ENCODE data around the gene CASZ1.

Gene CASZ1

DNA sequence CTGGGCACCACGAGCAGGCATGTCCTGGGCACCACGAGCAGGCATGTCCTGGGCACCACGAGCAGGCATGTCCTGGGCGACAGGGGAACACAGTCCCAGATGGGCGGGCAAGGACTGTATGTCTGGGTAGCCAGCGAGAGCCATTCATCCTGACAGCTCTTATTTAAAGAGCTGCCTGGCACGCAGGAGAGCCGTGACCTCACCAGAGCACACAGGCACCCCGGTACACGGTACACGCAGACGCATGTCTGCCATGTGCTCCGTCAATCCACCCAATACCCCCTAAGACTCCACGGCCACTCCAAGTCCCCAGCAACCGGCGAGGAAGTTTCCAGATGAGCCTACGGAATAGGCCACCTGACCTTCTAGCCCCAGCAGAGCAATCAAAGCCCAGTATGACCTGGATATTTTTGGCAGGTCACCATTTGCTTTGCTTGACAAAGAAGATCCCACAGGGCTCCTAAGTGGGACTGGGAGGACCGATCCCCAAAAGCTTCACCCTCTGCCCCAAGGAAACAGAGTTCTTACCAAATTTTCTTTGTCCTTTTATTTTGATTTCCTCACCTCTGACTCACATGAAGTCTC is 51.7 kb downstream of the CASZ1 start:
- DNase-seq: no peak

DNA sequence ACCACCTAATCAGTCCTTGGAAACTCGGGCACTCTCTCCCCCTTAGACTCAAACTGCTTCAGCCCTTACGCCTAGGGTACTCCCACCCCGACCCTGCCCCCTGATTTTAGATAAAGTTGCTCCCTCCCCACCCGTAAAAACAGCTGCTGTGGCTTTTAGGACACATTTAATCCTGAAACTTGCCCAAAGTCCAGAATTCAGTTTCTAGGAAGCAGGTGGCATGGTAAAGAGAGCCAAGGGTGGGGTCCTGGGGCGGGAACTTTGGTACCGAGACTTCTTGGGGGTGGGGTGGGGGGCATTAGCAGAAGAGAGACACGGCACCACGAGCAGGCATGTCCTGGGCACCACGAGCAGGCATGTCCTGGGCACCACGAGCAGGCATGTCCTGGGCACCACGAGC is 52.4 kb downstream of the CASZ1 start:
- no peak for DNase-seq

GRCh38 chr1:10741696-10742095 is 54.8 kb downstream of the CASZ1 start:
- no peak for DNase-seq

DNA sequence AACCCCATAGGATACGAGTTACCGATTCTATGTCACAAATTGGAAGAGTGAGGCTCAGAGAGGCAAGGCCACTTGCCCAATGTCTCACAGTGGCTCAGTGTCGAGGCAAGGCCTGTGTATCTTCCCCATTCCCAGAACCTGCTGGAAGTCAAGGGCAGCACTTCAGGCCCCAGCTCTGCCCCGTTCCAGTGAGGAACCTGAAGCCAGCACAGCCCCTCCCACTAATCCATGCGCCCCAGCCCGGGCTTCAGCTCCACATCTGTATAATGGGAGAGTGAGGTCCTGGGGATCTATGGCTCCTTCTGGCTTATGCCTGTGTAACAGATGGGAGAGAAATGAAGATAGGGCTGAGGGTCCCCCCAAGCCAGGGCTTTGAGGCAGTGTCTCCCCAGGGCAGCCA is 56.3 kb downstream of the CASZ1 start:
- no peak for DNase-seq

DNA sequence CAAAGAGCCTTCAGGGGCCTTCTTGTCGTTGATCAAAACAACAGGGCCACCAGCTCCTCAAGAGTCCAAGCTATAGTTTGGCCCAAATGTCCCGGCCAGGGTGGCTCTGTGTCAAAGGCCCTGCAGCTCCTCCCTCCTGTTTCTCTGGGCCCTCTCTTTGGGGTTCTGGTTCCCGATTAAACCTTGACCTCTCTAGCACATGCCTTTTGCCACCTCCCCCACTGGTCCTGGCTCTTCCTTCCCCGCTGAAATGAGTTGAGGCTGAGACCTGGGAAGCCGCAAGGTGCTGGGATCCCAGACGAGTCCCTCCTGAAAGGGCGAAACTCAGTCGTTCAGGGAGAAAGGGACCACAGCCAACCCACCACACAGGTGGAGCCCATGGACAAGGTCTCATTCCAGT is 56.9 kb downstream of the CASZ1 start:
- DNase-seq: no peak

- no peak for DNase-seq
Observed at GRCh38 chr1:10738061-10739058, 58.1 kb downstream of the CASZ1 start.

DNA sequence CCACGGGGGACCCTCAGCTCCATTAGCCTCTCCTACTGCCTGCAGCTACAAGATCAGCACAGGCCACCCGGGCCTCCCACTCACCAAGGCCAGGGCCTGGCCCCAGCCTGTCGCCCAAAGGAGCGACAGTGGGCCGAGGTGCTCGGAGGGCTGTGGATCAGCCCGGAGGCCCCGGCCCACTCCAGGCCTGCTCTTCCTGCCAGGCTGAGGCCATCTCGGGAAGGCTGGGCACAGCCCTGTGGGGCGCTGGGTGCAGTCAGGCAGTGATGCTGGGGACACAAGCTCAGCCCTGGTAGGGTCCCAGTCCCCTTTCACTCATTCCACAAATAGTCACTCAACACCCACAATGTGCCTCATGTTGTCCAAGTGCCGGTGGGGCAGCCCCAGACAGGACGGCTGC is 58.8 kb downstream of the CASZ1 start:
- DNase-seq: no peak

DNA sequence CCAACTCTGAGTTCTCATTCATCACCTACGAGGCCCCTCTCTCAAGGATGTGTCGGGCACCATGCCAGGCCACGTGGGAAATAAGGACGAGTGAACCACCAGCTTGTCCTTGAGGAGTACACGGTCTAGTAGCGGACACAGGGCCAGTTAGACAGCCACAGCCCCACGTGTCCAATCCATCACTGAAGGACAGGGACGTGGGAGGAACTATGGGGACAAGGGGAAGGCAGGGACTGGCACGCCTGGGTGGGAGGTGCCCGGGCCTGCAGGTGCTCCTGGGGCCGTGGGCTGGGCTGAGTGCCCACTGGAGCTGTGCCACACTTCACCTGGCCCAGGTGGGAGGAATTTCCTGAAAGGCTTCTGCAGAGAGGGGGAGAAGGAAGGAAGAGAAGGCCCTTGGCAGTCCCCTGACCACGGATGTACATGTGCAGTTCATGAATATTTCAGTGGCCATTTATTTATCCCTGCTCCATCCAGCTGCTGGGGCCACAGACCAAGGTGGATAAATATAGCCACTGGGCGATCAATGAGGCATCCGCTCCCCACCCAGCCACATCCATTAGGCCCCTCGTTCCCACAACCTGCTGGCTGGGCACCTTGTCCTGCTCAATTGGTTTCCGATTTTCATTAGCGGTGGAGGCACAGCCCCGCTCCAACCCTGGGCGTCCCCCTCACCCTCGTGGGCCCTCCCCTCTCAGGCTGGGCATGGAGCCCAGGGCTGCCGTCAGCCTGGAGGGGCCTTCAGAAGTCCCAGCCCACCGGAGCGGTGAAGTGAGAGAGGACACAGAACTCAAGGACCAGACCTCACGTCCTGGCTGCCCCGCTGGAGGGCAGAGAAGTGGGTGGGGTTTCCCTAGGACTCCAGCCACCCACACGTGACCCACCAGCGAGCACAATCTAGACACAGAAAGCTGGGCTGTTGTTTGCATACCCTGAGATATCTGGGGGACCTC is 59.5 kb downstream of the CASZ1 start:
- no peak for DNase-seq

DNA sequence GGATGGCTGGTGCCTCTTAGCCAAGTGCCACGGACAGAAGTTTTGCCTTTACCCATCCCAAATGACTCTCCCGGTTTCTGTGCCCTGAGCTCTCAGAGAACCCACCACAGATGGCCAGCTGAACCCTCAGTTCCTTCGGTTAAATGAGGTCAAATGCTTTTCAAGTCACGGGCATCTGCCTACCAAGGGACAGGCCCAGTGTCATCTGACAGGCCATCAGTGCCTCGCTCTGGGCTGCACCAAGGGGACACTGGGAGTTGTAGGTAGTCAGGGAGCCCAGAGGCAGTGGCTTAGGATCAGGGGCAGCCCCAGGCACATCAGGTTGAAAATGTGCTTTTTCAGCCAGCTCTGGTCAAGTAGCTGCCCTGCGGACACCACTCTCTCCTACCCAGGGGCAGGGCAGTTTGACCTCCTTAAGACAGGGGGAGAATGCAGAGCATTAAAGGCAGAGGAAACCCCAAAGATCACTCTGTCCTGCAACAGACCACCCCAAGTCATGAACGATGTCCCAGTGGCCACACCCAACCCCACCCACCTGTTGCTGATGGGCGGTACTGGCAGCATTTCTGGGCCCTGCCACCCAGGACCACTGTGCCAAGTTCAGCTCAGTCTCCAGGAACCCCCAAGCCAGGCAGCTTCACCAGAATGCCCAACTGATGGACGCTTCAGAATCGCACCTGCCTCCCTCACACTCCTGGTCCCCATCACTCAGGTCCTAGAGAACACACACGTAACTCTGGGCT is 60.7 kb downstream of the CASZ1 start:
- no peak for DNase-seq

DNA sequence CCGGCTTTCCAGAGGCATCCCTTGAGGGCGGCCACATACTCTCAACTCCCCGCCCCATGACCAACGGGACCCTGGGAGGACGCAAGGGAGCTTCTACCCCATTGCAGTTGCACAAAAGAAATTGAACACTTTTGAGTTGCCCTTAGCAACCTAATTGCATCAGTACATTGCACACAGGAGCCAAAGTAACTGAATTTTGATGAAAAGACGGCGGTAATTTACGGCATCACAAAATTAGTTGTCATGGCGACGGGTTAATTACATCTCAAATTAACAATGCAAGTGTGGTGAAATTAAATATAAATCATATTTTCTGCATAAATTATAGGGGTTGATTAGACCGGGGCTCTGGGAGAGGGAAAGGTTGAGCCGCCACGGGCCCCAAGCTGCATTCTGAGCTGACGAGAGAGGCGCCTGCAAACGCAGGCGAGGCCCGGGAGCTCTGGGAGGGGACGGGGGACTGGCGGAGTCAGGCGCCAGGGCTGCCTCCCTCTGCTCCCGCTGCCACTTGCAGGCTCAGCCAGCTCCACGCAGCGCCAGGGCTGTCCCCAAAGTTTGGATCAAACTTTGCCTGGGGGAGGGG is 61.4 kb downstream of the CASZ1 start:
- no peak for DNase-seq

GRCh38 chr1:10734375-10734774 is 62.1 kb downstream of the CASZ1 start:
- no peak for DNase-seq

- no peak for DNase-seq
Observed at GRCh38 chr1:10733474-10734366, 62.7 kb downstream of the CASZ1 start.

DNA sequence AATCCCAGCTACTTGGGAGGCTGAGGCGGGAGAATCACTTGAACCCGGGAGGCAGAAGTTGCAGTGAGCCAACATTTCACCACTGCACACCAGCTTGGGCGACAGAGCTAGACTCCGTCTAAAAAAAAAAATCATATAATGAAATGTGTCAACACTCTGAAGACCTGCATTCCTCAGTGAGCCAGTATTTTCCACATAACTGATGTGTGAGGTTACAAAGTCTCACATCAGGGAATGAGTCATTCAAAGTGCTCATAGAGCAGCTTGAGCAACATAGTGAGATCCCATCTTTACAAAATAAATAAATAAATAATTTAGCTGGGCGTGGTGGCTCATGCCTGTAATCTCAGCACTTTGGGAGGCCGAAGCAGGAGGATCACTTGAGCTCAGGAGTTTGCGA is 65.5 kb downstream of the CASZ1 start:
- no peak for DNase-seq

GRCh38 chr1:10728595-10729410 is 67.6 kb downstream of the CASZ1 start:
- DNase-seq: no peak

GRCh38 chr1:10727751-10728232 is 68.7 kb downstream of the CASZ1 start:
- no peak for DNase-seq

DNA sequence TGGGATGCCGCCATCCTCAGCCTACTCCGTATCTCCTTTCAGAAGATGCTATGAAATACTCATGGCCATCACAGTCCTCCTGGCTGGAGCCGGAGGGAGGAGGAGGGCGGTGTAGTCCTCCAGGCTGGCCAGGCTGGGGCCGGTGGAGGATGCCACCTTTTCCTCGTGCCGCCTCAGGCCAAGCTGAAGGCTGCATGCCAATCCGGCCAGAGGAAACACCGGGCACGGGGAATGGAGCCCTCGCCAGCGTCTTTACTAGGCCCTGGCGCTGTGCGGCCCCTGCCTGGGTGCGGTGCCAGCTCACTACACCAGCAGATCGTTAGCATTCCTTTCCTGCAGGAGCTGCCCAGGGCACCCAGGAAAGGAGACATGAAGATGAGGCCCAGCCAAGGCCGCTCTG is 70.1 kb downstream of the CASZ1 start:
- DNase-seq: no peak

DNA sequence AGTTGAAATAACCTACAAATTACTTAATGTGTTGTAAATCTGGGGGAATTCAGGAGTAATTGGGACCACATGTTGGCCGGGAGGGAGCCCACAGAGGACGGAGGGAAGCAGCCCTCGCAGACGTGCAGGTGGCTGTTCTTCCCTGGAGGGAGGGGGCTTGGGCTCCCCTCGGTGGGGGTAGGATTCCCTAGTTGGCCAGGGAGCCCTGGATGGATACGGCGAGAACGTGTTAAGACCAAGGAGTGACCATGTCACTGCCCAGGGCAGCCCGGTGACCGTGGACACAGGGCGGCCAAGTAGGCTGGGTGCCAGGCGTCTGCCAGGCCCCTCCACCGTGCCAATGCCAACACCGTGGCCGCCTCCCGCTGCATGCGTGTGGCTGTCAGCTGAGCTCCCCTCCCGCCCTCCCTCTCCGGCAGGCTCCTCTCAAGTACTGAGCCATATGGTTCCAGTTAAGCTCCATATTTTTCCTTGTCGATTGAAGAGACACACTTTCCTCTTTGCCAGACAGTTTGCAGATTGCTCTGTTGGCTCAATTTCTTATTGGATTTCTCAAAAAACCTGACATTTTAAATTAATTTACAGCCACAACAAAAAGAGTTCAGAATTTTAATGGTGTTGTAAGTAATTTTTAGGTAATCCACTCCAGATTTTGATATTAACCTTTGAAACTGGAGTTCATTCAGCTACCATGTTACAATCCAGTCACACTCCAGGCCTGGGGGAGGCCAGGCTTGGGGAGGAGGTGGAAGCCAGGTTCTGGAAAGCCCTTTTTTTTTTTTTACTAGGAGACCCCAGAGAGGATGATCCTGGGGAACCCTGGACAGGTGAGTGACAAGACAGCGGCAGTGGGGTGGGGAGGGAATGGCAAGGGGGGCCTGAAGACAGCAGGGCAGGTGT is 71.2 kb downstream of the CASZ1 start:
- no peak for DNase-seq

DNA sequence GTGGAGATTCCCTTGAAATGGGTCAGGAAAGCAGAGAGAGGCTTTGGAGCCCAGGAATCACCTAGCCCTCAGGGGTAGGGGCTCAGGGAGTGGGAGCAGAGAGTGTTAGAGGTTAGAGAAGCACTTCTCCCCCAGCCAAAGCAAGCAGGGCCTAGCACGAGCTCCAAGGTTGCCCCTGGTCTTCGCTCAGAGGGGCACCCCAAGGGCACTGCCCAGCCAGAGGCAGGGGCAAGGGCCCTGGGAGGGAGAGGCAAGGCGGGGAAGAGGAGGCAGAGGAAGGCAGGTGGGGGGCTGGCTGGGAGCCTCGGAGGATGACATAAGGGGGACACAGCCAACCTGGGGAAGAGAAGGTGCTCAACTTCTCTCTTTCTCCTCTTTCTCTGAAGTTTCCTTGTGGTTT is 71.9 kb downstream of the CASZ1 start:
- DNase-seq: no peak

GRCh38 chr1:10724052-10724494 is 72.4 kb downstream of the CASZ1 start:
- DNase-seq: no peak

Data from activated T-cell treated with anti-CD3 and anti-CD28 coated beads, Interleukin-2, amount 50 U/mL, for 1 hour (primary cell).